ENCODE measurements around the gene CCDC61.

DNA sequence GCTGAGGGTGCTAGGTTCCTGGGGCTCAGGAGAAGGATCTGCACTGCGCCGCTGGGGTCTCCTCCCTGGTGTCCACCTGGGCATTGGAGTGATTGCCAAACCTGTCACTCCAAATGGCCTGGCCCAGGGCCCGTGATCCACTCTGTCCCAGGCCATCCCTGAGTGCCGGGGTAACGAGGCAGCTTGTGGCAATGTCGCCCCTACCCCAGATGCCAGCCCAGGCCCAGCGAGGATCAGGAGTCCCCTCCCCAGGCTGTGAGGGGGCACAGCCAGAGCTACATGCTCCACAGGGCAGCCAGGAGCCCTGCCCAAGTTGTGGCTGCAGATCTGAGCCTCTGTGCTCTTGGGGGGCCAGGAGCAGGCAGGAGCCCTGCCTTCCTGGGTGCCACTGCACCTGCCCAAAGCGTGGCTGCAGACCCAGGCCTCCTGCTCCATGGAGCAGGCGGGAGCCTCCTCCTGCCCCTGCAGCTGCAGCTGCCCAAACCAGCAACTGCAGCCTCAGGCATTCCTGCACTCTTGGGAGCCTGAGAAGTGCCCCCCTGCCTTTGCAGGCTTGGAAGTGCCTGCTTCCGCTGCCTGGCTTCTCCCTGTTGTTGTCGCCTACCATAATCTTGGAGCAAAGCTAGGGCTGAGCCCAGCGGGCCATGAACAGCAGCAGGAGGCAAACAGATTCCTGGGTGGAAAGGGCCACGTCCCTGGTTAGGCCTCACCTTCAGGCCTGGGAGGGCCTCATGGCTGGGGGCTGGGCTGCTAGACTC, 40.9 kb downstream of the CCDC61 start:
- TF ChIP-seq, protein P1, sequence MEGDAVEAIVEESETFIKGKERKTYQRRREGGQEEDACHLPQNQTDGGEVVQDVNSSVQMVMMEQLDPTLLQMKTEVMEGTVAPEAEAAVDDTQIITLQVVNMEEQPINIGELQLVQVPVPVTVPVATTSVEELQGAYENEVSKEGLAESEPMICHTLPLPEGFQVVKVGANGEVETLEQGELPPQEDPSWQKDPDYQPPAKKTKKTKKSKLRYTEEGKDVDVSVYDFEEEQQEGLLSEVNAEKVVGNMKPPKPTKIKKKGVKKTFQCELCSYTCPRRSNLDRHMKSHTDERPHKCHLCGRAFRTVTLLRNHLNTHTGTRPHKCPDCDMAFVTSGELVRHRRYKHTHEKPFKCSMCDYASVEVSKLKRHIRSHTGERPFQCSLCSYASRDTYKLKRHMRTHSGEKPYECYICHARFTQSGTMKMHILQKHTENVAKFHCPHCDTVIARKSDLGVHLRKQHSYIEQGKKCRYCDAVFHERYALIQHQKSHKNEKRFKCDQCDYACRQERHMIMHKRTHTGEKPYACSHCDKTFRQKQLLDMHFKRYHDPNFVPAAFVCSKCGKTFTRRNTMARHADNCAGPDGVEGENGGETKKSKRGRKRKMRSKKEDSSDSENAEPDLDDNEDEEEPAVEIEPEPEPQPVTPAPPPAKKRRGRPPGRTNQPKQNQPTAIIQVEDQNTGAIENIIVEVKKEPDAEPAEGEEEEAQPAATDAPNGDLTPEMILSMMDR (IDR thresholded peaks at IDR 0.05), result no peak
- TF ChIP-seq POLR2A (IDR thresholded peaks at IDR 0.05), result no peak

All from body of pancreas (tissue), 4 donors.